PC-3 (cell line): Measurements from ENCODE around the gene SPRED3. TPM values are rescaled to one million over a fixed set of nuclear protein-coding genes. Genes with fewer than 3 reads are reported as not detected.

ENCODE experiments used
- ATAC-seq: fragments of 200-7000 bp; cut with Tn5 transposase; 2 replicates; pipeline ENCODE4 v1.9.1; 2020; ENCODE audit warnings: mild to moderate bottlenecking, moderate library complexity
- BruUV-seq: library from RNA; stranded (reverse); fragments of 400-500 nt; replicated peaks from 2 replicates; lab custom pipeline; 2021; lab: Mats Ljungman, UMichigan
- CTCF ChIA-PET: fragments of 300-600 bp; sonication (Branson Sonifier 250); formaldehyde crosslinking; loops from one replicate; lab custom pipeline; 2022; ENCODE audit warnings: antibody characterized with exemption; lab: Charles Lee
- POLR2A ChIA-PET: fragments of 300-600 bp; sonication (Branson Sonifier 250); formaldehyde crosslinking; loops from one replicate; lab custom pipeline; 2022; ENCODE audit warnings: antibody characterized with exemption; ENCODE audit not compliant: unreplicated experiment; lab: Charles Lee
- DNase-seq: peaks from one replicate; pipeline ENCODE4 v3.0.0-alpha.2; 2015
- H2AFZ ChIP-seq: fragments of 300-600 bp; sonication (generic); 2 replicates; pipeline ENCODE4 v1.6.0; 2016; ENCODE audit warnings: antibody characterized with exemption, low read length
- H3F3A ChIP-seq: fragments of 300-600 bp; sonication (generic); one replicate; pipeline ENCODE4 v1.6.0; 2017; ENCODE audit warnings: antibody characterized with exemption, low read length, control low read depth, mild to moderate bottlenecking; ENCODE audit not compliant: unreplicated experiment
- H3K27ac ChIP-seq: fragments of 300-600 bp; sonication (generic); 2 replicates; pipeline ENCODE4 v1.5.1; 2016; ENCODE audit warnings: mild to moderate bottlenecking, low read length
- H3K27me3 ChIP-seq: fragments of 300-600 bp; sonication (generic); 2 replicates; pipeline ENCODE4 v1.6.1; 2016; ENCODE audit warnings: low read length, mixed read lengths
- H3K36me3 ChIP-seq: fragments of 300-600 bp; sonication (generic); 2 replicates; pipeline ENCODE4 v1.6.1; 2016; ENCODE audit warnings: low read depth, mixed run types, low read length, mixed read lengths
- H3K4me1 ChIP-seq: fragments of 300-600 bp; sonication (generic); 2 replicates; pipeline ENCODE4 v1.5.1; 2016; ENCODE audit warnings: low read length; ENCODE audit not compliant: insufficient read depth
- H3K4me2 ChIP-seq: fragments of 300-600 bp; sonication (generic); 2 replicates; pipeline ENCODE4 v1.6.0; 2016; ENCODE audit warnings: low read length
- H3K4me3 ChIP-seq: fragments of 300-600 bp; sonication (generic); 2 replicates; pipeline ENCODE4 v1.5.1; 2016; ENCODE audit warnings: mild to moderate bottlenecking, low read length, mixed read lengths
- H3K79me2 ChIP-seq: fragments of 300-600 bp; sonication (generic); 2 replicates; pipeline ENCODE4 v1.6.1; 2017; ENCODE audit warnings: low read length, mixed read lengths
- H3K9ac ChIP-seq: fragments of 300-600 bp; sonication (generic); 2 replicates; pipeline ENCODE4 v1.6.0; 2016; ENCODE audit warnings: mild to moderate bottlenecking, low read length
- H3K9me2 ChIP-seq: fragments of 300-600 bp; sonication (generic); replicated peaks from 2 replicates; pipeline ENCODE4 v1.6.1; 2016; ENCODE audit warnings: mixed run types, low read length, mixed read lengths
- H3K9me3 ChIP-seq: fragments of 300-600 bp; sonication (generic); 2 replicates; pipeline ENCODE4 v1.6.1; 2016; ENCODE audit warnings: low read length, mixed read lengths
- H4K20me1 ChIP-seq: fragments of 300-600 bp; sonication (generic); 2 replicates; pipeline ENCODE4 v1.6.1; 2016; ENCODE audit warnings: low read length, mixed read lengths
- CTCF ChIP-seq: fragments of 300-600 bp; sonication (generic); conservative IDR thresholded peaks from 2 replicates; pipeline ENCODE4 v1.5.1; 2017; ENCODE audit warnings: antibody characterized with exemption, low read depth, mild to moderate bottlenecking, low read length
- EZH2 ChIP-seq: fragments of 300-600 bp; sonication (generic); IDR thresholded peaks from one replicate; pipeline ENCODE4 v1.6.1; 2017; ENCODE audit warnings: antibody characterized with exemption, mild to moderate bottlenecking, low read length; ENCODE audit not compliant: unreplicated experiment
- EZH2phosphoT487 ChIP-seq: fragments of 300-600 bp; sonication (generic); IDR thresholded peaks from 2 replicates; pipeline ENCODE4 v1.6.1; 2018; ENCODE audit warnings: mild to moderate bottlenecking, antibody characterized with exemption, low read length, borderline replicate concordance
- intact Hi-C: fragments of 100-400 bp; cut with micrococcal nuclease; formaldehyde crosslinking; loops from 2 replicates; pipeline ENCODE4 v1.9.0; 2023
- total RNA-seq: library from RNA; depleted of rRNA; stranded (reverse); fragments of >200 nt; gene quantifications from 2 replicates; pipeline ENCODE4 v1.2.3, GENCODE V29; 2014

SPRED3 gene
- total RNA-seq, 1 experiment from 2014 or later, result 4.1 TPM

- Histone ChIP-seq H3K9me3 (no peaks in the 10 kb centered on the region), H3K27ac (no peak overlapping the region), H3K79me2 (no peaks in the 10 kb centered on the region), H3K4me1 (no peaks in the 10 kb centered on the region), H2AFZ (no peak overlapping the region), H4K20me1 (no peaks in the 10 kb centered on the region), H3K4me3 (no peak overlapping the region), H3F3A (no peaks in the 10 kb centered on the region), H3K4me2 (no peak overlapping the region), H3K9ac (no peak overlapping the region), H3K36me3 (no peaks in the 10 kb centered on the region), H3K9me2 (no peaks in the 10 kb centered on the region), H3K27me3 (no peaks in the 10 kb centered on the region)
- BruUV-seq, result no TSS peak
- intact Hi-C loops, result no loop called here
- no peak for ATAC-seq
- TF ChIP-seq EZH2 (no peak), CTCF (no peak), EZH2phosphoT487 (no peak)
- ChIA-PET CTCF (no interaction called here), POLR2A (no interaction called here)
- DNase-seq, result no peak
Observed at GRCh38 chr19:38346837-38347236, 41.7 kb upstream of the SPRED3 start.

GRCh38 chr19:38350883-38351282, 37.6 kb upstream of the SPRED3 start:
- intact Hi-C loops, result no loop called here
- ChIA-PET CTCF (no interaction called here), POLR2A (no interaction called here)
- no peak overlapping the region for H3K4me3 ChIP-seq
- no peaks in the 10 kb centered on the region for H3K9me3 ChIP-seq
- H3K27me3 ChIP-seq, result no peaks in the 10 kb centered on the region
- H3K36me3 ChIP-seq, result no peaks in the 10 kb centered on the region
- no peak overlapping the region for H2AFZ ChIP-seq
- TF ChIP-seq EZH2, result no peak
- TF ChIP-seq CTCF, result no peak
- TF ChIP-seq EZH2phosphoT487, result no peak
- H4K20me1 ChIP-seq, result no peaks in the 10 kb centered on the region
- DNase-seq (no peak), ATAC-seq (no peak)
- H3K9me2 ChIP-seq, result no peaks in the 10 kb centered on the region
- H3K27ac ChIP-seq, result no peak overlapping the region
- no peaks in the 10 kb centered on the region for H3F3A ChIP-seq
- BruUV-seq, result no TSS peak
- no peaks in the 10 kb centered on the region for H3K79me2 ChIP-seq
- no peaks in the 10 kb centered on the region for H3K4me1 ChIP-seq
- H3K4me2 ChIP-seq, result no peak overlapping the region
- H3K9ac ChIP-seq, result no peak overlapping the region

- POLR2A ChIA-PET, result no interaction called here
- Histone ChIP-seq H3K9me2 (no peaks in the 10 kb centered on the region), H3K4me3 (no peak overlapping the region), H3F3A (no peaks in the 10 kb centered on the region), H3K9me3 (no peaks in the 10 kb centered on the region), H3K27ac (no peak overlapping the region), H3K27me3 (no peaks in the 10 kb centered on the region), H3K9ac (no peak overlapping the region), H4K20me1 (no peaks in the 10 kb centered on the region), H3K79me2 (no peaks in the 10 kb centered on the region), H2AFZ (no peak overlapping the region), H3K4me2 (no peak overlapping the region), H3K4me1 (no peaks in the 10 kb centered on the region), H3K36me3 (no peaks in the 10 kb centered on the region)
- no peak for DNase-seq
- intact Hi-C loops, result no loop called here
- CTCF ChIA-PET, result no interaction called here
- TF ChIP-seq CTCF (no peak), EZH2 (no peak)
- ATAC-seq, result no peak; the same call in 1 of the 2 replicates
- BruUV-seq, result no TSS peak
Observed at GRCh38 chr19:38351865-38352395, 36.6 kb upstream of the SPRED3 start.
